GM23338 (cell line): ENCODE results near the gene DDB1. TPM values are rescaled to one million over a fixed set of nuclear protein-coding genes. Genes with fewer than 3 reads are reported as not detected.
"Not testable (repeated sequence)": the region's sequence is repeated elsewhere in the genome, so short reads cannot be mapped to it uniquely, and the experiment has no call there.

ENCODE experiments used
- ATAC-seq: fragments of 200-7000 bp; cut with Tn5 transposase; 3 replicates; pipeline ENCODE4 v1.9.1; 2020
- DNase-seq: peaks from one replicate; pipeline ENCODE4 v3.0.0-alpha.2; 2015; ENCODE audit warnings: low spot score
- H2AFZ ChIP-seq: fragments of 200-600 bp; sonication (generic); 2 replicates; pipeline ENCODE4 v1.8.0; 2016; ENCODE audit warnings: antibody characterized with exemption, mild to moderate bottlenecking, moderate library complexity
- H3F3A ChIP-seq: fragments of 200-600 bp; sonication (generic); replicated peaks from 2 replicates; pipeline ENCODE4 v1.8.0; 2017; ENCODE audit warnings: antibody characterized with exemption, mixed run types, low read depth
- H3K27ac ChIP-seq: fragments of 200-600 bp; sonication (generic); 2 replicates; pipeline ENCODE4 v1.6.1; 2016; ENCODE audit warnings: low read depth
- H3K27me3 ChIP-seq: fragments of 200-600 bp; sonication (generic); 2 replicates; pipeline ENCODE4 v1.8.0; 2016; ENCODE audit warnings: mild to moderate bottlenecking, mixed run types, moderate library complexity; ENCODE audit not compliant: insufficient read depth
- H3K36me3 ChIP-seq: fragments of 200-600 bp; sonication (generic); 2 replicates; pipeline ENCODE4 v1.8.0; 2016; ENCODE audit warnings: mild to moderate bottlenecking; ENCODE audit not compliant: insufficient read depth
- H3K4me1 ChIP-seq: fragments of 200-600 bp; sonication (generic); 2 replicates; pipeline ENCODE4 v1.8.0; 2016; ENCODE audit warnings: mild to moderate bottlenecking, moderate library complexity; ENCODE audit not compliant: insufficient read depth
- H3K4me2 ChIP-seq: fragments of 200-600 bp; sonication (generic); 2 replicates; pipeline ENCODE4 v1.7.1; 2017; ENCODE audit warnings: mixed run types
- H3K4me3 ChIP-seq: fragments of 200-600 bp; sonication (generic); 2 replicates; pipeline ENCODE4 v1.6.1; 2016; ENCODE audit warnings: mixed run types
- H3K79me2 ChIP-seq: fragments of 200-600 bp; sonication (generic); replicated peaks from 2 replicates; pipeline ENCODE4 v1.8.0; 2017; ENCODE audit warnings: mild to moderate bottlenecking; ENCODE audit not compliant: insufficient read depth
- H3K9me2 ChIP-seq: fragments of 200-600 bp; sonication (generic); 2 replicates; pipeline ENCODE4 v1.8.0; 2017; ENCODE audit not compliant: insufficient read depth
- H4K20me1 ChIP-seq: fragments of 200-600 bp; sonication (generic); replicated peaks from 2 replicates; pipeline ENCODE4 v1.8.0; 2017; ENCODE audit warnings: mild to moderate bottlenecking; ENCODE audit not compliant: insufficient read depth
- H3K27ac Mint-ChIP-seq: 2 replicates; pipeline ENCODE4 v1.8.0; 2020; ENCODE audit warnings: inconsistent platforms, mild to moderate bottlenecking, moderate library complexity, mixed read lengths
- H3K27me3 Mint-ChIP-seq: 3 replicates; pipeline ENCODE4 v1.8.0; 2022; ENCODE audit warnings: low read depth, mild to moderate bottlenecking, moderate library complexity, mixed read lengths, inconsistent platforms; ENCODE audit not compliant: insufficient read depth, poor library complexity
- H3K36me3 Mint-ChIP-seq: 3 replicates; pipeline ENCODE4 v1.8.0; 2021; ENCODE audit warnings: low read depth, mild to moderate bottlenecking, inconsistent platforms, moderate library complexity, mixed read lengths
- H3K4me1 Mint-ChIP-seq: 3 replicates; pipeline ENCODE4 v1.8.0; 2020; ENCODE audit warnings: mild to moderate bottlenecking, inconsistent platforms, mixed read lengths
- H3K4me3 Mint-ChIP-seq: 3 replicates; pipeline ENCODE4 v1.8.0; 2021; ENCODE audit warnings: moderate library complexity, mild to moderate bottlenecking, inconsistent platforms, mixed read lengths
- H3K9me3 Mint-ChIP-seq: 3 replicates; pipeline ENCODE4 v1.8.0; 2020; ENCODE audit warnings: moderate library complexity, mild to moderate bottlenecking, inconsistent platforms, mixed read lengths
- polyA plus RNA-seq: library from polyadenylated mRNA; unstranded; fragments of >200 nt; fragmentation: Nextera tagmentation; extraction: Ambion mirVana; gene quantifications from 2 replicates; pipeline ENCODE4 v1.2.1, GENCODE V29; 2016
- total RNA-seq: library from RNA; depleted of rRNA; stranded (reverse); fragments of >200 nt; shearing (Covaris generic); gene quantifications from 2 replicates; pipeline ENCODE4 v1.2.3, GENCODE V29; 2014; rRNA removed

Gene DDB1
- total and polyA plus RNA-seq, 2 experiments from 2014 or later: 102 to 282 TPM

- not testable (repeated sequence) for H3K36me3 Mint-ChIP-seq, H3K4me1 ChIP-seq, H3K27ac ChIP-seq, H3K4me2 ChIP-seq, DNase-seq, H3K9me2 ChIP-seq, H3K4me1 Mint-ChIP-seq, H3F3A ChIP-seq, H3K4me3 ChIP-seq, H2AFZ ChIP-seq, H4K20me1 ChIP-seq, H3K79me2 ChIP-seq, H3K27me3 ChIP-seq, ATAC-seq, H3K27me3 Mint-ChIP-seq, H3K27ac Mint-ChIP-seq, H3K4me3 Mint-ChIP-seq, H3K36me3 ChIP-seq, H3K9me3 Mint-ChIP-seq
These were observed 81.8 kb downstream of the DDB1 start for GRCh38 chr11:61250796-61251765.

Other genes with a start within 250 kb of the DDB1 start
- gene CD5, start 230.6 kb downstream of the DDB1 start, total RNA-seq: not detected in 2 replicates
- gene CD5, start 230.6 kb downstream of the DDB1 start, polyA plus RNA-seq: not detected in 2 replicates
- gene VPS37C, start 171.7 kb downstream of the DDB1 start, total RNA-seq: 14.4 and 19.4 TPM in 2 replicates
- gene VPS37C, start 171.7 kb downstream of the DDB1 start, polyA plus RNA-seq: 8.7 and 8.8 TPM in 2 replicates
- gene PGA3, start 129.6 kb downstream of the DDB1 start, total RNA-seq: not detected in 2 replicates
- 0.37 TPM in 1 of 2 replicates, not detected in the other for gene PGA3, start 129.6 kb downstream of the DDB1 start, polyA plus RNA-seq
- 3.7 TPM in 1 of 2 replicates, not detected in the other for gene PGA4, start 110.8 kb downstream of the DDB1 start, total RNA-seq
- 0.19 and 0.81 TPM in 2 replicates for gene PGA4, start 110.8 kb downstream of the DDB1 start, polyA plus RNA-seq
- gene PGA5, start 91.9 kb downstream of the DDB1 start, total RNA-seq: 0.12 and 0.52 TPM in 2 replicates
- gene PGA5, start 91.9 kb downstream of the DDB1 start, polyA plus RNA-seq: 0.45 and 1.0 TPM in 2 replicates
- 13.1 and 16.9 TPM in 2 replicates for gene VWCE, start 37.8 kb downstream of the DDB1 start, total RNA-seq
- 9.7 and 9.9 TPM in 2 replicates for gene VWCE, start 37.8 kb downstream of the DDB1 start, polyA plus RNA-seq
- gene TKFC, start 123 bp upstream of the DDB1 start, total RNA-seq: 27.0 and 46.9 TPM in 2 replicates
- gene TKFC, start 123 bp upstream of the DDB1 start, polyA plus RNA-seq: 21.1 and 21.7 TPM in 2 replicates
- gene CYB561A3, start 28.8 kb upstream of the DDB1 start, total RNA-seq: 20.9 and 30.8 TPM in 2 replicates
- 7.8 and 9.8 TPM in 2 replicates for gene CYB561A3, start 28.8 kb upstream of the DDB1 start, polyA plus RNA-seq
- 26.9 and 30.2 TPM in 2 replicates for gene TMEM138, start 29.3 kb upstream of the DDB1 start, total RNA-seq
- 32.1 and 37.0 TPM in 2 replicates for gene TMEM138, start 29.3 kb upstream of the DDB1 start, polyA plus RNA-seq
- gene TMEM216, start 59.5 kb upstream of the DDB1 start, total RNA-seq: 23.4 and 28.8 TPM in 2 replicates
- 23.5 and 26.1 TPM in 2 replicates for gene TMEM216, start 59.5 kb upstream of the DDB1 start, polyA plus RNA-seq
- gene CPSF7, start 96.9 kb upstream of the DDB1 start, total RNA-seq: 60.6 and 72.0 TPM in 2 replicates
- gene CPSF7, start 96.9 kb upstream of the DDB1 start, polyA plus RNA-seq: 27.4 and 30.6 TPM in 2 replicates
- gene SDHAF2, start 97.0 kb upstream of the DDB1 start, total RNA-seq: 37.6 and 57.0 TPM in 2 replicates
- gene SDHAF2, start 97.0 kb upstream of the DDB1 start, polyA plus RNA-seq: 53.8 and 55.0 TPM in 2 replicates
- 0.08 and 1.6 TPM in 2 replicates for gene LRRC10B, start 175.6 kb upstream of the DDB1 start, total RNA-seq
- 0.35 and 0.47 TPM in 2 replicates for gene LRRC10B, start 175.6 kb upstream of the DDB1 start, polyA plus RNA-seq
- 7.0 and 10.3 TPM in 2 replicates for gene SYT7, start 248.0 kb upstream of the DDB1 start, total RNA-seq
- 1.6 and 1.8 TPM in 2 replicates for gene SYT7, start 248.0 kb upstream of the DDB1 start, polyA plus RNA-seq